Adipocyte (in vitro differentiated cells): ENCODE measurements around the gene CEBPG.

Experiments used
- DNase-seq: peaks from one replicate; pipeline ENCODE4 v3.0.0-alpha.2; 2015; ENCODE audit warnings: low read depth
- H3K27me3 ChIP-seq: replicated peaks from 2 replicates; pipeline ENCODE4 v1.7.0; 2013; ENCODE audit warnings: mild to moderate bottlenecking, low read length, moderate library complexity; ENCODE audit not compliant: control insufficient read depth, insufficient read depth
- H3K36me3 ChIP-seq: 2 replicates; pipeline ENCODE4 v1.7.0; 2013; ENCODE audit warnings: low read length, mild to moderate bottlenecking, moderate library complexity; ENCODE audit not compliant: control insufficient read depth, insufficient read depth, severe bottlenecking
- H3K4me1 ChIP-seq: 2 replicates; pipeline ENCODE4 v1.7.0; 2013; ENCODE audit warnings: mild to moderate bottlenecking, low read length, moderate library complexity; ENCODE audit not compliant: control insufficient read depth, insufficient read depth
- H3K4me3 ChIP-seq: 2 replicates; pipeline ENCODE4 v1.7.0; 2013; ENCODE audit warnings: mild to moderate bottlenecking, low read length, moderate library complexity
- H3K9ac ChIP-seq: 2 replicates; pipeline ENCODE4 v1.7.0; 2013; ENCODE audit warnings: mild to moderate bottlenecking, low read length, moderate library complexity
- H3K9me3 ChIP-seq: 2 replicates; pipeline ENCODE4 v1.7.0; 2013; ENCODE audit warnings: mild to moderate bottlenecking, low read length, moderate library complexity; ENCODE audit not compliant: control insufficient read depth

CEBPG gene

GRCh38 chr19:33405254-33405552 is 31.7 kb downstream of the CEBPG start:
- Histone ChIP-seq H3K4me3 (no peak overlapping the region), H3K27me3 (no peaks in the 10 kb centered on the region), H3K9ac (peak overlapping the region; percentile 51), H3K36me3 (no peaks in the 10 kb centered on the region), H3K9me3 (no peaks in the 10 kb centered on the region), H3K4me1 (peaks cover 31% of the 10 kb centered on the region)
- DNase-seq: no peak

DNA sequence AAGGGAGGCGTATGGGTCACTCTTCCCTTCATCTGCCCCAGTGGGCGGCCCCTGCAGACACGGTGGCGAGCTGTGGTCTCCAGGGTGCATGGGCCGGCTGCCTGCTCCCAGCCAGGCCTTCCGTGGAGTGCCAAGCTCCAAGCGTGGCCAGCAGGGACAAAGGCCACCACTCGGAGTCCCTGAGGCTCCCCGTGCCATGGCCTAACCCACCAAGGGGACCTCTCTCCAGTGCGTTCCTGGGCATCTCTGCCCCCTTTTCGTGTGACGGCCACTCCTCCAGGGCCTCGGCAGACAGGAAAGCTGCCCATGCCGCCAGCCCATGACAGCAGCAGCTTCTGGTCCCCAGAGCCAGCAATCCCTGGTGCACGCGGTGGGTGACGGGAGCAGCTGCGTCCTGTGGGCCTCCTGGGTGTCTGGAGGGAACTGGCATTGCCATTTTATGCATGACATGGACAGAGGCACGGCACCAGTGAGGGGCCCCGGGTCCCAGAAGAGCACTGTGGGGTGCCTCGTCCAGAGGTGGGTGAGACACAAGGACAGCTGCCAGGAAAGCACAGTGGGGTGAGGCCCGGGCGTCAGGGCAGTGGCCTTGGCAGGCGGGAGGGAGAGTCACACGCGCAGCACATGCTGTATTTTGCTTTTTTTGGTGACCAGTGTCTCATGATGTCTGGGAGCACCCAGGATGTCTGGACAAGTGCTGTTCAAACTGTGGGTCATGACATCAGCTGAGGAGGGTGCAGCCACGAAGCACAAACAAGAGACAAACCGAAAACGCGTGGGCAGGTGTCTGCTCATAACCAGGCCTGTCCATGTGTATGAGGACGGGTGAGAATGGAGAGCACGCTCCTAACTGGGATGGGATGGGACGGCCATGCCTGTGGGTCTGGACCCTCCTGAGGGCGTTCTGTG is 32.3 kb downstream of the CEBPG start:
- peak overlapping the region; percentile 51 for H3K9ac ChIP-seq
- peaks cover 31% of the 10 kb centered on the region for H3K4me1 ChIP-seq
- no peaks in the 10 kb centered on the region for H3K36me3 ChIP-seq
- DNase-seq: no peak
- no peaks in the 10 kb centered on the region for H3K9me3 ChIP-seq
- no peak overlapping the region for H3K4me3 ChIP-seq
- no peaks in the 10 kb centered on the region for H3K27me3 ChIP-seq

DNA sequence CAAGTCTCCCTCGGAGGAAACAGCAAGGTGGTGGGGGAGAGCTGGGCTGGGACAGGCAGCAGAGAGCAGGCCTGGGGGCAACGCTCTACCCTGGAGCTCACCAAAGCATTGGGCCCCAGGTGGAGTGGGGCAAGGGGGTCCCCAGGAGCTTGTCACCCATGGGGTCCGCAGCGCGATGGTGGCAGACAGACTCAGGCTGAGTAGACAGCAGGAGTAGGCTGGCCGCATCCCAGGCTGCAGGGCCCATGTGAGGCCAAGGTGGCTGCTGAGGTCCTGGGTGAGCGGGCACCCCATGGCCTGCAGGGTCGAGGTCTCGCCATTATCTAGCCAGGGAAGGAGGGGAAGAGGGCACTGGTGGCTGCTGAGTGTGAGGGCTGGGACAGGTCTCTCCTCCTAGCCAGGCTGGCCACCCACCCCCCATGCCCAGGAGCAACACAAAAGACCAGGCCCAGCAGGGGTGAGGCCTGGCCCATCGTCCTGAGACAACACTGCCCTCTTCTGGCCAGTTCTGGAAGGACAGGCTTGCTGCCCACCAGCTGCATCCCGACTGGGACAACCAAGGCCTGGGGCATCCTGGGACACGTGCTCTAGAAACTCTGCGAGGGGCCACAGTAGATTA is 33.1 kb downstream of the CEBPG start:
- H3K4me3 ChIP-seq: no peak overlapping the region
- H3K36me3 ChIP-seq: no peaks in the 10 kb centered on the region
- H3K4me1 ChIP-seq: peaks cover 31% of the 10 kb centered on the region
- H3K27me3 ChIP-seq: no peaks in the 10 kb centered on the region
- peak; percentile 74 for DNase-seq
- H3K9me3 ChIP-seq: no peaks in the 10 kb centered on the region
- H3K9ac ChIP-seq: no peak overlapping the region

DNA sequence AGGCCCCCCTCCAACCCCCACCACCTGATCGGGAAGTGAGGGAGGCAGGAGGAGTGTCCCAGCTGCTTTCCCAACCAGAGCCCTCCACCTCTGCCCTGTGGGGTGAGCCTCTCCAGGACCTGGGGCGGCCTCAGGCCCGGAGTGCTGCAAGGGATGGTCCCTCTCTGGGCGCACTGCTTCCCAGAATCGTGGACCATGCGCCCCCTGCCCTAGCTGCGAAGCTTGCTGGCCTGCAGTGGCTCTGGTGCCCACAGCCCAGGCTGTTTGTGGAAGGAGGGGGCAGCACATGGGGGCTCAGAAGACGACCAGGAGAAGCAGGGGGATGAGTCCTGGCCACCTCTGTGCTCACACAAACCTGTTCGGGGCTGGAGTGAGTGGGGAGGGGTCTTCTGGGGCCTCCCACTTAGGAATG is 33.6 kb downstream of the CEBPG start:
- H3K4me1 ChIP-seq: peaks cover 31% of the 10 kb centered on the region
- no peaks in the 10 kb centered on the region for H3K9me3 ChIP-seq
- no peaks in the 10 kb centered on the region for H3K27me3 ChIP-seq
- no peaks in the 10 kb centered on the region for H3K36me3 ChIP-seq
- no peak for DNase-seq
- H3K4me3 ChIP-seq: no peak overlapping the region
- H3K9ac ChIP-seq: no peak overlapping the region

- Histone ChIP-seq H3K9me3 (no peaks in the 10 kb centered on the region), H3K9ac (no peak overlapping the region), H3K36me3 (no peaks in the 10 kb centered on the region), H3K27me3 (no peaks in the 10 kb centered on the region), H3K4me1 (peaks cover 31% of the 10 kb centered on the region), H3K4me3 (no peak overlapping the region)
- no peak for DNase-seq
Observed at GRCh38 chr19:33407716-33408115, 34.2 kb downstream of the CEBPG start.

GRCh38 chr19:33408116-33408515 is 34.6 kb downstream of the CEBPG start:
- Histone ChIP-seq H3K4me1 (peaks cover 31% of the 10 kb centered on the region), H3K27me3 (no peaks in the 10 kb centered on the region), H3K36me3 (no peaks in the 10 kb centered on the region), H3K4me3 (no peak overlapping the region), H3K9me3 (no peaks in the 10 kb centered on the region), H3K9ac (no peak overlapping the region)
- no peak for DNase-seq

DNA sequence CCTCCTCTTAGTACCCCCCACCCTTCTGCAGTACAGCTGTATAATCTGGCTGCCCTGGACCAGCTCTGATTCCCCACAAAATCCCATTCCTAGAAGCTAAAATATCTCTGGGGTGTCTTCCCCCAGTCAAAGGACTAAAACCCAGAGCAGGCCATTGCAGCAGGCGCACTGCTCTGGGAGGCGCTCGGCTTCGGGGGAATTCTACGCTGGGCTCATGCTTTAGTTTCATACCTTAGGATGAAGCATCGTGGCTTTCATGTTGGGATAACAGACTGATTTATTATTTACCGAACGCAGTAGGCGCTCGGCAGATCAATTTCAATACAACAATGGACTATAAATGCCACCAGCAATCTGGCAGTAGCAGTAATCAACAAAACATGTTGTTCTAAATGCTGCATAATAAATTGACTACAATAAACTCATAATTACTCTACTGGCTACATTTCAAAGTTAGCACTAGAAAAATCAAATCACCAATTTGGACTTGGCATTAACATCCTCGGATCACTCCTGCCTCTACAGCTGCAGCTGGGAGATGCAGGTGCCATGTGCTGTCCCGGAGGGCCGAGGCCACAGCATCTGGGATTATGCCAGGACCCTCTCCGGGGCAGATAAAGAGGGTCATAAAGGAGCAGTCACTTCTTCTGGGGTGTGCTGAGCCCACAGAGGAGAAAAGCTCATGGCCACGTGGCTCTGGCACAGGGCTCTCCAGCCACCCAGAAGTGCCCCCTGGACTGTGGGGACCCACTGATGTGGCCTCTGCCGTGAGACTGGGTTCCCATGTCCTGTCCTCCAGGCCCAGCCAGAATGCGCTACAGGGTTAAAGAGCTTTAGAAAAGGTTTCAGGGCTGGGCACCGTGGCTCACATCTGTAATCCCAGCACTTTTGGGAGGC is 35.3 kb downstream of the CEBPG start:
- no peaks in the 10 kb centered on the region for H3K27me3 ChIP-seq
- H3K4me1 ChIP-seq: peaks cover 30% of the 10 kb centered on the region
- no peaks in the 10 kb centered on the region for H3K9me3 ChIP-seq
- no peak overlapping the region for H3K9ac ChIP-seq
- no peaks in the 10 kb centered on the region for H3K36me3 ChIP-seq
- H3K4me3 ChIP-seq: no peak overlapping the region
- DNase-seq: no peak

DNA sequence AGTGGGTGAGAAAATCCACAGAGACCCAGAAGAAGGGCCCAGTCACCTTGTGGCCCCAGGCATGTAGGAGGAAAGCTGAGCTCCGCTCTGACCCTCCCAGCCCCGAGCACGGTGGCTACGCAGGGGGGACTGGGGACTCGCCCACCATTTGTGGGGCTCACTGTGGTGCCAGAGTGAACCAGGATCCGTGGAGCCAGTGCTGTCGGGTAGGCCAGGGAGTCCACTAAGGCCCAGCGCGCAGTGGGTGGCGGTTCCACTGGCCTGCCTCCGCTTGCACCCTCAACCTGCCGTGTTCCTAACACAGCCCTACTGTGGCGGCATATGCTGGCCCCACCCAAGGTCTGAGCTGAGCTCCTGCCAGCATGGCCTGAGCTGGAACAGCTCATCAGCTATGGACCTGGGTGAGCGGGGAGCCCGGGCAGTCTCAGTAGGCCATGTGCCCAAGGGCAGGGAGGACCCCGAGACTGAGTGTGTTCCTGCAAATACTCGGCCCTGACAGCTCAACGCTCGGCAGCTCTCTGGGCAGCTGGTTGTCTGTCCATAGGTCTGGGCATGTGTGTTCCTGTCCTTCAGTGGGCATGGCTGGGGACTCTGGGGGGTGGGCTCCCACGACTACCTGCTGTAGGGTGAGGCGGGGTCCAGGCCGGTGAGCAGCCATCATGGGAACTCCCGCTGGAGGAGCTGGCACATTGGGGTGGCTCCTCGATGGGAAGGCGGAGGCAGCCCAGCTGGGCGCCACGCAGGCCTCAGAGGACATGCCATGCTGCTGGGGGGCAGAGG is 36.6 kb downstream of the CEBPG start:
- H3K36me3 ChIP-seq: no peaks in the 10 kb centered on the region
- no peak overlapping the region for H3K4me3 ChIP-seq
- no peak overlapping the region for H3K9ac ChIP-seq
- H3K4me1 ChIP-seq: peaks cover 17% of the 10 kb centered on the region
- DNase-seq: no peak
- no peaks in the 10 kb centered on the region for H3K9me3 ChIP-seq
- no peaks in the 10 kb centered on the region for H3K27me3 ChIP-seq

DNA sequence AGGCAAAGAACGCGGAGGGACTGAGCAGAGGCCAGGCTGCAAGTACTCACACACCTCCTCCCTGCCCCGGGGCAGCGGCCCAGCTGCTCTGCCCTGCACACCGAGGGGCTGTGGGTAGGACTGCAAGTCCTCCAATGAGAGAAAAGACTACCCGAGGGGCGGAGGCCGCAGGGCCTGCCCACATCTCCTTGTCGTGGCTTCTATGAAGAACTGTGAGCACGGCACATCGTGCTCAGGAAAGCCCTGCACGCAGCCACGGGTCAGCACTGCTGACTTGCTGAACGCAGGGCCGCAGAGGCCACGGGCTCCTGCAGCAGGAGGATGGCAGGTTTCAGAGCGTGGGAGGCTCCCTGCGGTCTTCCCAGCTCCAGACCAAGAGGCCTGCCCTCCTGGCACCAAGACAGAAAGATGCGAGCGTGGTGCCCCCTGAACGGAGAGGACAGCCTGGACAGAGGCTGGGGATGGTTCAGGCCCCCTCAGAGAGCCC is 37.4 kb downstream of the CEBPG start:
- Histone ChIP-seq H3K9me3 (no peaks in the 10 kb centered on the region), H3K27me3 (no peaks in the 10 kb centered on the region), H3K4me1 (peaks cover 8% of the 10 kb centered on the region), H3K9ac (no peak overlapping the region), H3K4me3 (no peak overlapping the region), H3K36me3 (no peaks in the 10 kb centered on the region)
- DNase-seq: no peak

DNA sequence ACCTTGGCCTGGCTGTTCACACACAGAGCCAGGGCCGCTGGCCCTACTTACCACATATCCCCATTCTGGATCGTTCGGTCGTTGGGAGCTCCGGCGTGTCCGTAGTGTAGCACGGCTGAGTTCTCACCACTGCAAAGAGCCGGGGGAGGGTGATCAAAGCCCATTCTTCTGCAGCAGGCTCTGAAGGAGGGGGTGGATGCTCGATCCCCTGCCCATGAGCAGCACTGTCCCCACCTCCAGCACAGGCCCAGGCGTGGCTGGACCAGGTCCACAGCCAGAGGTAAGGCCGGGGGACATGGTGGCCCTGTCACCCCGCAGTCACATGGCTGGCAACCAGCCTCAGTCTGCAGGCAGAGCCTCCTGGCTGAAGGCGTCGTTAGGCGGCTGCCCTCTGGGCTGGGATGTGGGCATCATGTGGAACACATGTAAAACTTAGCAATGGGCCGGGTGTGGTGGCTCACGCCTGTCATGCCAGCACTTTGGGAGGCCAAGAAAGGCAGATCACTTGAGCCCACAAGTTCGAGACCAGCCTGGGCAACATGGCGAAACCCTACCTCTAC is 38.2 kb downstream of the CEBPG start:
- peaks cover under 1% of the 10 kb centered on the region for H3K4me1 ChIP-seq
- H3K27me3 ChIP-seq: no peaks in the 10 kb centered on the region
- H3K9ac ChIP-seq: no peak overlapping the region
- no peaks in the 10 kb centered on the region for H3K36me3 ChIP-seq
- no peak overlapping the region for H3K4me3 ChIP-seq
- no peaks in the 10 kb centered on the region for H3K9me3 ChIP-seq
- no peak for DNase-seq
